HG03095 (cell line): Measurements from ENCODE around the gene UBASH3B.

Experiments
- ATAC-seq: cut with Tn5 transposase; IDR thresholded peaks from one replicate; pipeline ENCODE4 v1.9.1; 2021; ENCODE audit warnings: moderate library complexity; ENCODE audit not compliant: unreplicated experiment

The UBASH3B gene

GRCh38 chr11:122754028-122754427, 98.5 kb downstream of the UBASH3B start:
- ATAC-seq = no peak

GRCh38 chr11:122754553-122755322, 99.2 kb downstream of the UBASH3B start:
- ATAC-seq = no peak

GRCh38 chr11:122755409-122755808, 99.9 kb downstream of the UBASH3B start:
- no peak for ATAC-seq

- no peak for ATAC-seq
Measured at GRCh38 chr11:122755941-122756340, 100.4 kb downstream of the UBASH3B start.

GRCh38 chr11:122756417-122756816, 100.9 kb downstream of the UBASH3B start:
- ATAC-seq = no peak

- no peak for ATAC-seq
Measured at GRCh38 chr11:122757201-122757600, 101.7 kb downstream of the UBASH3B start.

- ATAC-seq = no peak
Measured at GRCh38 chr11:122758339-122758738, 102.8 kb downstream of the UBASH3B start.

GRCh38 chr11:122758974-122759373, 103.5 kb downstream of the UBASH3B start:
- no peak for ATAC-seq

- ATAC-seq = no peak
Measured at GRCh38 chr11:122763108-122763507, 107.6 kb downstream of the UBASH3B start.

GRCh38 chr11:122764371-122765090, 109.0 kb downstream of the UBASH3B start:
- ATAC-seq = no peak

- ATAC-seq = no peak
Measured at GRCh38 chr11:122765487-122766131, 110.1 kb downstream of the UBASH3B start.

- no peak for ATAC-seq
Measured at GRCh38 chr11:122769126-122769780, 113.7 kb downstream of the UBASH3B start.

- ATAC-seq = no peak
Measured at GRCh38 chr11:122772945-122773344, 117.4 kb downstream of the UBASH3B start.

- ATAC-seq = no peak
Measured at GRCh38 chr11:122773781-122774266, 118.3 kb downstream of the UBASH3B start.

- ATAC-seq = no peak
Measured at GRCh38 chr11:122775675-122776271, 120.3 kb downstream of the UBASH3B start.

GRCh38 chr11:122776546-122776945, 121.0 kb downstream of the UBASH3B start:
- no peak for ATAC-seq

GRCh38 chr11:122777343-122777742, 121.8 kb downstream of the UBASH3B start:
- ATAC-seq = no peak

- no peak for ATAC-seq
Measured at GRCh38 chr11:122778148-122778547, 122.6 kb downstream of the UBASH3B start.

GRCh38 chr11:122779047-122779629, 123.6 kb downstream of the UBASH3B start:
- ATAC-seq = no peak

GRCh38 chr11:122780296-122780949, 124.9 kb downstream of the UBASH3B start:
- no peak for ATAC-seq
